HG03280 (cell line): ENCODE data around the gene ADIPOQ.
"Not testable (repeated sequence)": the region's sequence is repeated elsewhere in the genome, so short reads cannot be mapped to it uniquely, and the experiment has no call there.

ENCODE experiments used
- ATAC-seq: cut with Tn5 transposase; IDR thresholded peaks from one replicate; pipeline ENCODE4 v1.9.1; 2021; ENCODE audit warnings: mild to moderate bottlenecking, moderate library complexity; ENCODE audit not compliant: unreplicated experiment

The ADIPOQ gene

DNA sequence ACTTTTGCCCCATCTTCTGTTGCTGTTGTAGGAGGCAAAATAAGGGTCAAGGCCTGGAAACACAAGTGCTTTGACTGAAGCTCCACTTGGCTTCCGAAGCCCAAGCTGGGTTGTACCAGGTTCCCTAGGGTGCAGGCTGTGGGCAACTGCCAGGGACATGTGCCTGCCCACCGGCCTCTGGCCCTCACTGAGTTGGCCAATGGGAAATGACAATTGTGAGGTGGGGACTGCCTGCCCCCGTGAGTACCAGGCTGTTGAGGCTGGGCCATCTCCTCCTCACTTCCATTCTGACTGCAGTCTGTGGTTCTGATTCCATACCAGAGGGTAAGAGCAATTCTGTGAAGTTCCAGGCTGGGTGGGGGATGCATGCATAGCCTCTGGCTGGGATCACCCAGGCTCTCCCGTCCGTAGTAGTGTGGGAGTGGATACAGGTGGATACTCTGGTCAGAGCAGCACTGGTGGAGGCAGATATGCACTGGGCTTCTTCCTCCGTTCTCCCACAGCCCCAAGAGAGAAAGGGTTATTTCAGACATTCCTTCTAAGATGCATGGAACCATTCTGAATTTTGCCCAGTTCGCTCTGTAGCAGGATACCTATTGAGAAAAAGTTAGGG is at the start of gene ADIPOQ:
ADIPOQ (plus strand) TSS at position 285 of the 613 bp plus-strand sequence. CDS start 10,349 bp downstream, outside the sequence.
- no peak for ATAC-seq

GRCh38 chr3:186798239-186798874 is 44.2 kb upstream of the ADIPOQ start:
- ATAC-seq: no peak

- no peak for ATAC-seq
These were observed 42.2 kb upstream of the ADIPOQ start for GRCh38 chr3:186800285-186800684.

GRCh38 chr3:186802701-186803100 is 39.8 kb upstream of the ADIPOQ start:
- ATAC-seq: no peak

DNA sequence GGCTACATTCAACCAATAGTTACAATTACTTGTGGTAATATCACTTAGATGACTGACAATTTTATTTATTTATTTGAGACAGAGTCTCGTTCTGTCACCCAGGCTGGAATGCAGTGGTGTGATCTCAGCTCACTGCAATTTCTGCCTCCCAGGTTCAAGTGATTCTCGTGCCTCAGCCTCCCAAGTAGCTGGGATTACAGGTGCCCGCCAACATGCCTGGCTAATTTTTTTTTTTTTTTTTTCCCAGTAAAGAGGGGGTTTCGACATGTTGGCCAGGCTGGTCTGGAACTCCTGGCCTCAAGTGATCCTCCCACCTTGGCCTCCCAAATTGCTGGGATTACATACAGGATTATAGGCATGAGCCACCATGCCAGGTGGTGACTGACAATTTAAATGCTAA is 39.1 kb upstream of the ADIPOQ start:
- ATAC-seq: not testable (repeated sequence)

DNA sequence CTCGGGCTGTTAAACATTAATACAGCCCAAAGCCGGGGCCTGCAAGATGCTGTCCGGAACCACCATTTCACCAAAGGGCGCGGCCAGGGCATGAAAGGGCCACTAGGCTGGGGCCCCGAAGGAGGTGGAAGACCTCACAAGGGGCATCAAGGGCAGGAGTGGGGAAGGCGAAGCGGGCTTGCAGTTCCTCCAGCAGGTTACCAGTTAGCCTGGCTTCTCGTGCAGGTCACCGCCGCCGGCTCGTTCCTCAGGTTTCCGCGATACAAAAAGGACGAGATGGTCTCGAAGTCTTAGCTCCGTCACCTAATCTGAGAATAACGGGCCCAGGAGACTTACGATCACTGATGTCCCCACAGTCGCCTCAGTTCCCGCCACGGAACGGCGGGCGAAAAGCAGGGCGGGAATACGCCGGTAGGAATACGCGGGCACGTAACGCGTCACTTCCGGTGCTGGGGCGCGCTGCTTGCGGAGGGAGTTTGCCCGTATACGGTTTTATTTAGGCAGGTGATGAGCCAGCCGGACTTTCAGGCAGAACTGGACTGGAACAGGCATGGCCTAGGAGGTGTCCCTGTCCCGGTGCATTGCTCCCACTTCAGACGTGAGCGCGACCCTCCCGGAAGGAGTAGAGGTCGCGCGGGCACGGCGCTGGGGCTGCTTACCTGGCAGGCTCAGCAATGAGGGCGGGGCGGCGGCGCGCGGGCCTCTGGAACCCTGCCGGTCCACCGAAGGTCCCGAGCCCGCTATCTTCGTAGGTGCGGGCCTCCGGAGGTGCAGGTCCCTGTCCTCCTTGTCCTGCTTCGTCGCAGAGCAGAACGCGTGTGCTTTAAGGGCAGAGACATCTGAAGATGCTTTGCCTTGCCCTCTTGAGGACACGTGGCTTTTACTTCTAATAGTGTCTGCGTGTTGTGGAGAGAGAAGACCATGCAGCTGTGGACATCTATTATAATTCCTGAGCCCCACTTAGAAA is 36.1 kb upstream of the ADIPOQ start, which contains the start of gene RFC4:
RFC4 (minus strand) TSS at position 394 of the 967 bp plus-strand sequence. CDS start 1,769 bp downstream, outside the sequence.
- ATAC-seq: peak; percentile 89

- no peak for ATAC-seq
These were observed 35.3 kb upstream of the ADIPOQ start for GRCh38 chr3:186807231-186807630.

- no peak for ATAC-seq
These were observed 32.0 kb upstream of the ADIPOQ start for GRCh38 chr3:186810336-186810996.

GRCh38 chr3:186811313-186811712 is 31.2 kb upstream of the ADIPOQ start:
- not testable (repeated sequence) for ATAC-seq

DNA sequence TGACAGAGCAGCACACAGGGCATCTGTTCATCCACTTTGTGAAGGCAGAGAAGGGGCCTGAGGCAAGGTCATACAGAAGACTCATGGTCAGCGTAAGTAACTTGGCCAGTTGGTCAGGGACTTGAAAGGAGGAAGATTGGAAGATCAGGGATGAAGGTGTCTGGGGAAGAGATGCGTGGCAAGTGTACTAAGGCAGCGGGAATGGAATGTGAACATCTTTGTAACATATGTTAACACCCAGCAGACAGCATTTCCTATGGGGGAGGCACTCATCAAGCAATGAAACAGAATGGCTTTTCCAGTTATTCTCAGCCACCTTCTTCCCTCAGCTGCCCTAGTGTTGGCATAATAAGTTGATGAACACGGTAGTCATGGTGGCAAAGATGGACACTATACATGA is 28.4 kb upstream of the ADIPOQ start:
- ATAC-seq: no peak

- ATAC-seq: no peak
These were observed 27.1 kb upstream of the ADIPOQ start for GRCh38 chr3:186815435-186815834.

- ATAC-seq: no peak
These were observed 24.0 kb upstream of the ADIPOQ start for GRCh38 chr3:186818516-186818915.

GRCh38 chr3:186818956-186819355 is 23.6 kb upstream of the ADIPOQ start:
- ATAC-seq: no peak

GRCh38 chr3:186821429-186822387 is 20.8 kb upstream of the ADIPOQ start:
- ATAC-seq: no peak

DNA sequence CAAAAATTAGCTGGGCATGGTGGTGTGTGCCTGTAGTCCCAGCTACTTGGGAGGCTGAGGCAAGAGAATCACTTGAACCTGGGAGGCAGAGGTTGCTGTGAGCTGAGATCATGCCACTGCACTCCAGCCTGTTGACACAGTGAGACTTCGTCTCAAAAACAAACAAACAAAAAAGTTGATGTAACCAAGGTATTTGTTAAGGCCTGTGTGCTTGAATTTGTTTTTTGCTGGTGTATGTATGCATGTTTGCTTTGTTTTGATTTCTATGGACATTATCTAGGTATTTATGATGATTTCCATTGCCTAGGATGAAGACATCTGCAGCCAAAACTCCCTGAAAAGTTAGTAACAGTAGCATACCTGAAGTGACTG is 20.1 kb upstream of the ADIPOQ start:
- not testable (repeated sequence) for ATAC-seq

DNA sequence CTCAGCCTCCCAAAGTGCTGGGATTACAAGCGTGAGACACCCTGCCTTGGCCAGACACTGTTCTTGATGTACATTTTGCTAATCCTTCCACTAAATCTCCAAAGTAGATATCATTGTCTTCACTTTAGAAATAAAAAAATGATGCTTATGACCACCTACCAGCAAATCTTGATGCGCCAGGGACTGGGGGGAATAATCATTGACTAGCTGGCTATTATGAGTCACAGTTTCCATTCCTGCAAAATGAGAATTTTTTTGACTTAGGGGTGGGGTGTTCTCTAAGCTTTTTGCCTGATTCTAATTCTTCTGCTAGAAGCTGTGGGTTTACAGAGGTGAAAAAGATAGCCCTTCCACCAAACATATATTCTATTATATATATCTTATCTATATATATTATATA is 19.1 kb upstream of the ADIPOQ start:
- ATAC-seq: no peak

DNA sequence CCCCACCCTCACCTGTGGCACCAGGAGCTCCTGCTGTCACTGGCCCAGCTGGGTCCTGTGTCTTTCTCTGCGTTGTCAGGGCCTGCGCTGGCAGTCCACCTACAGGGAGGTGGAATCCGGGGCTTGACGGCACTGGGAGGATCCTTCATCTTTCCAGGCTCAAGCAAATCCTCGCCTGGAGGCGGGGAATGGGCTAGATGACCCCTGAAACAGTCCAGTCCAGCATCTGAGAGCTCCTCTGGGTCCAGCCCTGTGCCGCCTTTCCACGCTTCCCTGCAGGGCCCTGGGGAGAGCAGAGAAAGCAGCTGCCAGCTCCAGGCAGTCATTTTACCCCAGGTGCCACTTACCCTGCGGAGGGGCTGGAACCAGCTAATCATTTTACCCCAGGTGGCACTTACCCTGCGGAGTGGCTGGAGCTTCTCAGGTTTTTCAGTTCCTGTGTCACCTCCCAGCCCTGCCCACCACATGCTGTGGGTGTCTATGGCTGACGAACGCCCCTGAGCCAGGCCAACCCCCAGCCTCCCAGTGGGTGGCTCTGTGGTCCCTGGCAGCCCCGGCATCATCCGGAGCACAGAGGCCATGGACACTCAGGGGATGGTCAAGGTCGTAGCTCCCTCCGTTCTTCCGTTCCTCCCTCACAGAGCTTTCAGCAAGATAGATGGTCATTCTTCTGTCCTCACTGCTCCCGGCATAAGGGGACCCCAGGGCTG is 17.9 kb upstream of the ADIPOQ start:
- ATAC-seq: no peak

- no peak for ATAC-seq
These were observed 17.2 kb upstream of the ADIPOQ start for GRCh38 chr3:186825294-186825821.

DNA sequence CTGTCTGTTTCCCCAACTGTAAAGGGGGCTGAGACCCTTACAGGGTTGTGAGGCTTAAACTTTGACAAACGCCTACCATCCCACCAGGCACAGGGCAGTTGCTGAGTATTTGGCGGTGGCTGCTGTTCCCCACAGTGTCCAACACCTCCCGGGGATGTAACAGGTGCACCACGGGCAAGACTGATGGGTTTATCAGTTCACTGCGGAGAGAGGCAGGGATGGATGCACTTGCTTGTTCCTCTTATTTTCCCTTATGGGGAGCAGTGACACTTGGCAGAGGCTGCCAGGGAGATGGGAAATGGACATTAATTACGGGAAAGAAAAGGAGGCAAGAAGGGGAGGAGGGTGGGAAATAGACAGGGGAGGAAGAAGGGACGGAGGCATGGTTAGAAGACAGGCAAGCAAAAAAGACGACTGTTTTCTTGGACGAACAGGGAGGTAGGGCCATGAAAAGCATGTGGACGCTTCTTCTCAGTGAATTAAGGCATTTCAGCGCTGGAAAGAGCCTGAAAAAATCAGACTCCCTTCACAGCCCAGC is 16.6 kb upstream of the ADIPOQ start:
- ATAC-seq: no peak
